SK-N-SH (cell line): Measurements from ENCODE around the gene C5orf52. TPM values are rescaled to one million over a fixed set of nuclear protein-coding genes. Genes with fewer than 3 reads are reported as not detected.

Experiments
- CTCF ChIA-PET: fragments of 300-600, 350-600 bp; formaldehyde crosslinking; extraction: SDS; loops from one replicate; lab custom pipeline; 2021; lab: Yijun Ruan, JAX
- POLR2A ChIA-PET: fragments of 350-600 bp; sonication (Branson Sonifier 250); formaldehyde crosslinking; extraction: SDS; loops from one replicate; lab custom pipeline; 2020; ENCODE audit warnings: antibody characterized with exemption, inconsistent platforms; lab: Yijun Ruan, JAX
- DNase-seq: peaks from one replicate; pipeline ENCODE4 v3.0.0; 2012
- H2AFZ ChIP-seq: fragments of 200-600 bp; sonication (generic); 2 replicates; pipeline ENCODE4 v1.8.1; 2016; ENCODE audit warnings: antibody characterized with exemption, mild to moderate bottlenecking, low read depth
- H3F3A ChIP-seq: fragments of 200-600 bp; sonication (generic); replicated peaks from 2 replicates; pipeline ENCODE3; 2016; ENCODE audit warnings: antibody characterized with exemption, mild to moderate bottlenecking; ENCODE audit not compliant: insufficient read depth
- H3K27ac ChIP-seq, 2 experiments: fragments of 200-500 bp in 1 of 2; fragments of 200-600 bp in 1 of 2; sonication (Bioruptor generic) in 1 of 2; sonication (generic), shearing (Covaris generic) in 1 of 2; 2 replicates each; pipeline versions ENCODE4 v1.5.1 to v1.6.1; 2014 to 2016; ENCODE audit warnings: low read depth in 2 of 2, inconsistent platforms in 1 of 2, low read length in 1 of 2, mild to moderate bottlenecking in 1 of 2, mixed read lengths in 1 of 2
- H3K27me3 ChIP-seq: fragments of 200-600 bp; sonication (generic), shearing (Covaris generic); 2 replicates; pipeline ENCODE4 v1.6.1; 2016; ENCODE audit warnings: mixed run types; ENCODE audit not compliant: insufficient read depth
- H3K36me3 ChIP-seq, 2 experiments: fragments of 200-500 bp in 1 of 2; fragments of 200-600 bp in 1 of 2; sonication (Bioruptor generic) in 1 of 2; sonication (generic) in 1 of 2; replicated peaks in 1 of 2; 2 replicates each; pipeline versions ENCODE3 to v1.5.1; 2014 to 2016; ENCODE audit warnings: low read length in 1 of 2, mild to moderate bottlenecking in 1 of 2; ENCODE audit not compliant: insufficient read depth in 2 of 2, control insufficient read depth in 1 of 2
- H3K4me1 ChIP-seq, 2 experiments: fragments of 200-500 bp in 1 of 2; fragments of 200-600 bp in 1 of 2; sonication (Bioruptor generic) in 1 of 2; sonication (generic), shearing (Covaris generic) in 1 of 2; 2 replicates each; pipeline versions ENCODE4 v1.5.1 to v1.6.1; 2014 to 2016; ENCODE audit warnings: low read depth in 1 of 2, low read length in 1 of 2, mixed run types in 1 of 2; ENCODE audit not compliant: insufficient read depth in 2 of 2, control insufficient read depth in 1 of 2
- H3K4me2 ChIP-seq: fragments of 200-600 bp; sonication (generic), shearing (Covaris generic); 2 replicates; pipeline ENCODE4 v1.6.1; 2017; ENCODE audit warnings: mixed run types
- H3K4me3 ChIP-seq, 2 experiments: fragments of 200-500 bp in 1 of 2; fragments of 200-600 bp in 1 of 2; sonication (Bioruptor generic) in 1 of 2; sonication (generic), shearing (Covaris generic) in 1 of 2; 2 replicates each; pipeline versions ENCODE4 v1.5.1 to v1.8.1; 2014 to 2016; ENCODE audit warnings: low read depth in 2 of 2, inconsistent platforms in 1 of 2, low read length in 1 of 2, mild to moderate bottlenecking in 1 of 2, mixed read lengths in 1 of 2, moderate library complexity in 1 of 2
- H3K79me2 ChIP-seq: fragments of 200-600 bp; sonication (generic); 2 replicates; pipeline ENCODE4 v1.8.1; 2017; ENCODE audit warnings: mild to moderate bottlenecking; ENCODE audit not compliant: insufficient read depth
- H3K9ac ChIP-seq: fragments of 200-600 bp; sonication (generic); 2 replicates; pipeline ENCODE4 v1.6.1; 2017; ENCODE audit warnings: mixed run types
- H3K9me2 ChIP-seq: fragments of 200-600 bp; sonication (generic); 2 replicates; pipeline ENCODE4 v1.6.1; 2017; ENCODE audit warnings: mixed run types
- H3K9me3 ChIP-seq: fragments of 200-600 bp; sonication (generic); 2 replicates; pipeline ENCODE4 v1.6.1; 2017; ENCODE audit warnings: mixed run types, mild to moderate bottlenecking, moderate library complexity
- H4K20me1 ChIP-seq: fragments of 200-600 bp; sonication (generic); 2 replicates; pipeline ENCODE4 v1.6.1; 2017; ENCODE audit warnings: mild to moderate bottlenecking, mixed run types; ENCODE audit not compliant: insufficient read depth
- CHD2 ChIP-seq: fragments of 150-350 bp; IDR thresholded peaks from 2 replicates; pipeline ENCODE4 v1.6.1; 2018; ENCODE audit warnings: low read length; ENCODE audit not compliant: partially characterized antibody
- CTCF ChIP-seq: fragments of 200-600 bp; sonication (generic); IDR thresholded peaks from 2 replicates; pipeline ENCODE4 v1.6.1; 2017; ENCODE audit warnings: antibody characterized with exemption, mild to moderate bottlenecking, moderate library complexity
- EZH2phosphoT487 ChIP-seq: fragments of 200-600 bp; sonication (generic); IDR thresholded peaks from 2 replicates; pipeline ENCODE4 v1.6.1; 2017; ENCODE audit warnings: low read depth, mixed run types, mild to moderate bottlenecking, antibody characterized with exemption, moderate library complexity, borderline replicate concordance
- FOXJ3 ChIP-seq: sonication (generic); formaldehyde crosslinking; IDR thresholded peaks from 2 replicates; pipeline ENCODE4 v1.5.1; 2020; ENCODE audit warnings: mild to moderate bottlenecking, missing genetic modification reagents
- FOXM1 ChIP-seq: IDR thresholded peaks from 2 replicates; pipeline ENCODE4 v1.4.0; 2012; ENCODE audit warnings: low read depth, mild to moderate bottlenecking
- JUND ChIP-seq: IDR thresholded peaks from 2 replicates; pipeline ENCODE4 v1.4.0; 2012
- MEF2A ChIP-seq: IDR thresholded peaks from 2 replicates; pipeline ENCODE4 v1.4.0; 2012; ENCODE audit warnings: low read depth, borderline replicate concordance
- MXI1 ChIP-seq: IDR thresholded peaks from 2 replicates; pipeline ENCODE4 v1.6.1; 2012; ENCODE audit warnings: mild to moderate bottlenecking, low read depth, low read length, improper control_type of control experiment
- NRF1 ChIP-seq: IDR thresholded peaks from 2 replicates; pipeline ENCODE4 v1.6.1; 2012; ENCODE audit warnings: low read depth, mild to moderate bottlenecking, low read length
- PBX3 ChIP-seq: IDR thresholded peaks from 2 replicates; pipeline ENCODE4; 2012
- POLR2AphosphoS5 ChIP-seq: IDR thresholded peaks from 2 replicates; pipeline ENCODE4 v1.6.1; 2012; ENCODE audit warnings: low read depth, low read length
- RCOR1 ChIP-seq: fragments of 150-350 bp; IDR thresholded peaks from 2 replicates; pipeline ENCODE4 v1.6.1; 2017; ENCODE audit warnings: antibody characterized with exemption, low read length
- RXRA ChIP-seq: IDR thresholded peaks from 2 replicates; pipeline ENCODE4 v1.4.0; 2012; ENCODE audit warnings: low read depth, mild to moderate bottlenecking, borderline replicate concordance
- SIN3A ChIP-seq: IDR thresholded peaks from 2 replicates; pipeline ENCODE4 v1.6.1; 2012; ENCODE audit warnings: low read depth, mild to moderate bottlenecking, low read length, moderate library complexity, borderline replicate concordance
- SMC3 ChIP-seq: IDR thresholded peaks from 2 replicates; pipeline ENCODE4 v1.6.1; 2012; ENCODE audit warnings: low read depth, low read length, improper control_type of control experiment
- TAF1 ChIP-seq: IDR thresholded peaks from 2 replicates; pipeline ENCODE4 v1.6.1; 2012; ENCODE audit warnings: low read depth, mild to moderate bottlenecking, low read length, moderate library complexity, borderline replicate concordance
- USF1 ChIP-seq: IDR thresholded peaks from 2 replicates; pipeline ENCODE4 v1.4.0; 2012; ENCODE audit warnings: low read depth, borderline replicate concordance
- USF2 ChIP-seq: fragments of 150-350 bp; IDR thresholded peaks from 2 replicates; pipeline ENCODE4 v1.6.1; 2017; ENCODE audit warnings: antibody characterized with exemption, low read length, low read depth, borderline replicate concordance
- YY1 ChIP-seq: IDR thresholded peaks from 2 replicates; pipeline ENCODE4 v1.4.0; 2012; ENCODE audit warnings: low read depth, mild to moderate bottlenecking
- ZBTB33 ChIP-seq: IDR thresholded peaks from 2 replicates; pipeline ENCODE4 v1.4.0; 2012; ENCODE audit warnings: low read depth, borderline replicate concordance
- WGBS: methylation state at CpG from one replicate; pipeline ENCODE4 v1.1.6; 2017; ENCODE audit warnings: low lambda C conversion rate; 5-methylcytosine and 5-hydroxymethylcytosine counted together
- polyA plus RNA-seq, 3 experiments: library from polyadenylated mRNA; depleted of rRNA; stranded (reverse); fragments of >200 nt; gene quantifications; 2 replicates each; pipeline ENCODE4 v1.2.3, GENCODE V29; 2012

Gene C5orf52
- polyA plus RNA-seq, 1 of the 3 experiments (the other 2 are of a cell fraction) = not detected

GRCh38 chr5:157650991-157651611, 20.2 kb upstream of the C5orf52 start:
- WGBS = 94% methylated on average over 24 of the region's 33 CpGs
- H3K4me2 ChIP-seq = no peak overlapping the region
- H3K27me3 ChIP-seq = no peaks in the 10 kb centered on the region
- H4K20me1 ChIP-seq = no peaks in the 10 kb centered on the region
- H3K27ac ChIP-seq = no peak overlapping the region
- peaks cover 13% of the 10 kb centered on the region for H3F3A ChIP-seq
- H2AFZ ChIP-seq = no peak overlapping the region
- H3K4me3 ChIP-seq = no peak overlapping the region
- DNase-seq = no peak
- no peaks in the 10 kb centered on the region for H3K79me2 ChIP-seq
- TF ChIP-seq CHD2 (no peak), POLR2AphosphoS5 (no peak), RXRA (no peak), USF2 (no peak), FOXM1 (no peak), NRF1 (no peak), SIN3A (no peak), CTCF (no peak), FOXJ3 (CRISPR knock-in tag) (no peak), YY1 (no peak), JUND (no peak)
- H3K9me2 ChIP-seq = no peaks in the 10 kb centered on the region
- peaks cover 0 to 5% of the 10 kb centered on the region in 2 experiments; a peak in 1 of 4 replicates for H3K4me1 ChIP-seq
- no peak overlapping the region for H3K9ac ChIP-seq
- H3K36me3 ChIP-seq = no peaks in the 10 kb centered on the region
- ChIA-PET CTCF (no interaction called here), POLR2A (no interaction called here)
- no peaks in the 10 kb centered on the region for H3K9me3 ChIP-seq

- no peak overlapping the region for H3K27ac ChIP-seq
- no peaks in the 10 kb centered on the region for H3K36me3 ChIP-seq
- H3K4me3 ChIP-seq = no peak overlapping the region
- H3K4me2 ChIP-seq = no peak overlapping the region
- H3K4me1 ChIP-seq = peaks cover 0 to 5% of the 10 kb centered on the region in 2 experiments; a peak in 1 of 4 replicates
- no peaks in the 10 kb centered on the region for H3K9me2 ChIP-seq
- peaks cover 13% of the 10 kb centered on the region for H3F3A ChIP-seq
- H3K27me3 ChIP-seq = no peaks in the 10 kb centered on the region
- ChIA-PET CTCF (no interaction called here), POLR2A (no interaction called here)
- WGBS = 88% methylated on average over 35 of the region's 63 CpGs
- no peaks in the 10 kb centered on the region for H3K79me2 ChIP-seq
- no peaks in the 10 kb centered on the region for H4K20me1 ChIP-seq
- no peak overlapping the region for H2AFZ ChIP-seq
- no peak for DNase-seq
- no peak overlapping the region for H3K9ac ChIP-seq
- H3K9me3 ChIP-seq = no peaks in the 10 kb centered on the region
- TF ChIP-seq TAF1 (no peak), PBX3 (no peak), RXRA (no peak), FOXJ3 (CRISPR knock-in tag) (no peak), RCOR1 (no peak), USF1 (no peak), YY1 (no peak), MXI1 (no peak), SMC3 (no peak), EZH2phosphoT487 (no peak), SIN3A (no peak), ZBTB33 (no peak), MEF2A (no peak)
Observed at GRCh38 chr5:157651623-157652376, 19.5 kb upstream of the C5orf52 start.
